HG03378 (cell line): ENCODE results near the gene KDM1A.
"Not testable (repeated sequence)": the region's sequence is repeated elsewhere in the genome, so short reads cannot be mapped to it uniquely, and the experiment has no call there.

Experiments used
- ATAC-seq: cut with Tn5 transposase; IDR thresholded peaks from one replicate; pipeline ENCODE4 v1.9.1; 2021; ENCODE audit warnings: mild to moderate bottlenecking, moderate library complexity; ENCODE audit not compliant: unreplicated experiment

KDM1A gene

GRCh38 chr1:23010025-23010424 is 9.2 kb upstream of the KDM1A start:
- ATAC-seq = not testable (repeated sequence)

- ATAC-seq = no peak
These were observed 5.6 kb upstream of the KDM1A start for GRCh38 chr1:23013657-23014056.

- ATAC-seq = peak; percentile 9
These were observed 591 bp upstream of the KDM1A start for GRCh38 chr1:23018661-23019093.

- ATAC-seq = peak; percentile 13
These were observed 776 bp downstream of the KDM1A start for GRCh38 chr1:23019863-23020625.

- ATAC-seq = no peak
These were observed 1.6 kb downstream of the KDM1A start for GRCh38 chr1:23020706-23021405.

- no peak for ATAC-seq
These were observed 2.6 kb downstream of the KDM1A start for GRCh38 chr1:23021834-23022233.

- no peak for ATAC-seq
These were observed 4.0 kb downstream of the KDM1A start for GRCh38 chr1:23023174-23023845.

- ATAC-seq = no peak
These were observed 7.3 kb downstream of the KDM1A start for GRCh38 chr1:23026568-23026967.

- no peak for ATAC-seq
These were observed 8.2 kb downstream of the KDM1A start for GRCh38 chr1:23027352-23027907.

GRCh38 chr1:23029337-23029736 is 10.1 kb downstream of the KDM1A start:
- ATAC-seq = no peak

GRCh38 chr1:23035823-23036452 is 16.7 kb downstream of the KDM1A start:
- no peak for ATAC-seq

GRCh38 chr1:23037081-23037740 is 17.9 kb downstream of the KDM1A start:
- no peak for ATAC-seq

- no peak for ATAC-seq
These were observed 20.1 kb downstream of the KDM1A start for GRCh38 chr1:23039308-23039826.

- no peak for ATAC-seq
These were observed 21.2 kb downstream of the KDM1A start for GRCh38 chr1:23040509-23040908.

GRCh38 chr1:23044035-23044434 is 24.8 kb downstream of the KDM1A start:
- no peak for ATAC-seq

- no peak for ATAC-seq
These were observed 30.9 kb downstream of the KDM1A start for GRCh38 chr1:23050201-23050600.

- ATAC-seq = no peak
These were observed 32.1 kb downstream of the KDM1A start for GRCh38 chr1:23051290-23051909.

- ATAC-seq = no peak
These were observed 38.0 kb downstream of the KDM1A start for GRCh38 chr1:23057301-23057700.

GRCh38 chr1:23062271-23062670 is 43.0 kb downstream of the KDM1A start:
- ATAC-seq = no peak

GRCh38 chr1:23065385-23065784 is 46.1 kb downstream of the KDM1A start:
- no peak for ATAC-seq
